LNCaP clone FGC (cell line): Measurements from ENCODE around the gene LINS1.

Experiments
- DNase-seq: peaks from one replicate; pipeline ENCODE4 v3.0.0-alpha.2; 2011; ENCODE audit warnings: low read depth
- H3K4me3 ChIP-seq: 2 replicates; pipeline ENCODE4 v1.5.1; 2011; ENCODE audit warnings: mild to moderate bottlenecking, low read depth, low read length, control low read depth
- TF ChIP-seq, protein P1 (sequence below): IDR thresholded peaks from 2 replicates; pipeline ENCODE4 v1.5.1; 2012; ENCODE audit warnings: mild to moderate bottlenecking; ENCODE audit not compliant: control insufficient read depth, insufficient read depth; ENCODE audit errors: extremely low read depth

Gene LINS1

DNA sequence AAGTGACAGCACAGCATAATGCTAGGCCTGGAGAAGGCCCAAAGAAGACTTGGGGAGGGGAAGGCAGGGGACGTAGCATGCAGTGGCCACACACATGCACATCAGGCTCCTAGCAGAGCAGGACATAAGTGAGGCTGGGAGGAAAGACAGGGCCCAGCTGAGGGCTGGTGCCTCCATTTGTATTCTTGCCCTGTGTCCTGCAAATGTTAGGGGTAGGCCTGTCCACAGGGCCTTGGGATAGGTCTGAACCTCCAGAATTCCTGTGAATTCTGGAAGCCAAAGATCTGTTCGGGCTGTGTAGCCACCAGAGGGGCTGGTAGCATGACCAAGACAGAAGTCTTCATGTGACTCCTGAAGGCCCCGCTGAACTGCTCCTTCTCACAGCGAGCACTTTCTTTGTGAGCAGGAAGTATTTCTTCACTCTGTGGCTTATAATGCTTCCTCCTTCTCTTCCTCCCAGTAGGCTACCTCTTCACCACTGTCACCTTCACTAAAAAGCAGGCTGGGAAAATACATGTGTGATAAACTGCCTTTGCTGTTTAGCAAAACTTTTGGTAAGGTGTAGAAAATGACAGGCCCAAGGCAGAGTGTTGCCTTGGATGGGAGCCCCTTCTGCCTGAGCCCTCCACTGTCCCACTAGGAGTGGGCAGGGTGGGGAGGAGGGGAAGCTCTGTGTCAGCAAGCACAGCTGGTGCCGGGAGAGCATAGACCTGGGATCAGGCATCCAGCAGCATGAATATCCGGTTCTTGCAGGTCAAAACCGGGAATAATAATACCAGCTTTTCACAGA, 81.7 kb downstream of the LINS1 start:
- no peak for DNase-seq
- H3K4me3 ChIP-seq, result no peak overlapping the region
- TF ChIP-seq, protein P1, sequence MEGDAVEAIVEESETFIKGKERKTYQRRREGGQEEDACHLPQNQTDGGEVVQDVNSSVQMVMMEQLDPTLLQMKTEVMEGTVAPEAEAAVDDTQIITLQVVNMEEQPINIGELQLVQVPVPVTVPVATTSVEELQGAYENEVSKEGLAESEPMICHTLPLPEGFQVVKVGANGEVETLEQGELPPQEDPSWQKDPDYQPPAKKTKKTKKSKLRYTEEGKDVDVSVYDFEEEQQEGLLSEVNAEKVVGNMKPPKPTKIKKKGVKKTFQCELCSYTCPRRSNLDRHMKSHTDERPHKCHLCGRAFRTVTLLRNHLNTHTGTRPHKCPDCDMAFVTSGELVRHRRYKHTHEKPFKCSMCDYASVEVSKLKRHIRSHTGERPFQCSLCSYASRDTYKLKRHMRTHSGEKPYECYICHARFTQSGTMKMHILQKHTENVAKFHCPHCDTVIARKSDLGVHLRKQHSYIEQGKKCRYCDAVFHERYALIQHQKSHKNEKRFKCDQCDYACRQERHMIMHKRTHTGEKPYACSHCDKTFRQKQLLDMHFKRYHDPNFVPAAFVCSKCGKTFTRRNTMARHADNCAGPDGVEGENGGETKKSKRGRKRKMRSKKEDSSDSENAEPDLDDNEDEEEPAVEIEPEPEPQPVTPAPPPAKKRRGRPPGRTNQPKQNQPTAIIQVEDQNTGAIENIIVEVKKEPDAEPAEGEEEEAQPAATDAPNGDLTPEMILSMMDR, result no peak

DNA sequence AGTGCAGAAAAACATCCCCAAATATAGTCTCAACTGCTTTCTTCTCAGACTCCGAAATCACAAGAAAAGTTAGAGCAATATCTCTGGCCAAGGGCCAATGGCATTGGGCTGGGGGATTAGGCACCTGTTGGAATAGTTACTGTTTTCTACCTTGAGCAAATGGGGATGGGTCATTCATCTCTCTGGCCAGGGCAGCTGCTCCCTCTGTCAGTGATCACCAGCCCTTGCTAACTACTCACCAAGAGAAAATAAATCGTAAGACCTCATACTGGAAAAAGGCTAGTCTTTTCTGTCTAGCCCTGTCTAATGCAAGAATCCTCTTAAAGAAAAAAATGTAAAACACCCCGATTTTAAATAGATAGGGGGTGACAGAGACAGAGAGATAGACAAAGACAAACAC, 84.1 kb downstream of the LINS1 start:
- TF ChIP-seq, protein P1, result no peak

More for the DNA sequence above, 84.1 kb downstream of the LINS1 start:
- DNase-seq, result no peak
- H3K4me3 ChIP-seq, result no peak overlapping the region
